HT-29 (cell line): ENCODE data around the gene AIFM3. TPM values are rescaled to one million over a fixed set of nuclear protein-coding genes. Genes with fewer than 3 reads are reported as not detected.

Experiments used
- DNase-seq: peaks from one replicate; pipeline ENCODE4 v3.0.0-alpha.2; 2015; ENCODE audit warnings: low spot score
- total RNA-seq: library from RNA; depleted of rRNA; stranded (reverse); fragments of >200 nt; shearing (Covaris generic); gene quantifications from 2 replicates; pipeline ENCODE4 v1.2.3, GENCODE V29; 2014

AIFM3 gene
- total RNA-seq, 1 experiment from 2014 or later = 41.7 TPM

GRCh38 chr22:20975541-20976290 is 8.7 kb downstream of the AIFM3 start:
- no peak for DNase-seq

GRCh38 chr22:20976291-20976877 is 9.3 kb downstream of the AIFM3 start:
- DNase-seq = no peak

GRCh38 chr22:20977019-20977418 is 10.0 kb downstream of the AIFM3 start:
- DNase-seq = no peak

GRCh38 chr22:20977516-20978170 is 10.6 kb downstream of the AIFM3 start:
- DNase-seq = no peak

GRCh38 chr22:20978419-20978818 is 11.4 kb downstream of the AIFM3 start:
- DNase-seq = no peak

- no peak for DNase-seq
Observed at GRCh38 chr22:20979243-20979809, 12.3 kb downstream of the AIFM3 start.

GRCh38 chr22:20979940-20980453 is 12.9 kb downstream of the AIFM3 start:
- DNase-seq = no peak

- no peak for DNase-seq
Observed at GRCh38 chr22:20980523-20980922, 13.5 kb downstream of the AIFM3 start.

- no peak for DNase-seq
Observed at GRCh38 chr22:20980938-20981722, 14.1 kb downstream of the AIFM3 start.

GRCh38 chr22:20981787-20982562 is 14.9 kb downstream of the AIFM3 start, which contains the start of gene LZTR1:
Gene LZTR1 (plus strand): TSS chr22:20982297. CDS start chr22:20982372, 75 bp downstream.
- DNase-seq = peak; percentile 66

GRCh38 chr22:20982563-20982882 is 15.5 kb downstream of the AIFM3 start:
- DNase-seq = no peak

GRCh38 chr22:20983081-20983771 is 16.2 kb downstream of the AIFM3 start:
- DNase-seq = no peak

GRCh38 chr22:20985720-20986119 is 18.7 kb downstream of the AIFM3 start:
- no peak for DNase-seq

- no peak for DNase-seq
Observed at GRCh38 chr22:20986365-20986764, 19.3 kb downstream of the AIFM3 start.

- no peak for DNase-seq
Observed at GRCh38 chr22:20987375-20987774, 20.3 kb downstream of the AIFM3 start.

GRCh38 chr22:20988573-20989322 is 21.7 kb downstream of the AIFM3 start:
- no peak for DNase-seq

GRCh38 chr22:20989323-20990138 is 22.5 kb downstream of the AIFM3 start:
- DNase-seq = no peak
